RPMI8226 (cell line): ENCODE results near the gene PHAF1.
"Not testable (repeated sequence)": the region's sequence is repeated elsewhere in the genome, so short reads cannot be mapped to it uniquely, and the experiment has no call there.

Source experiments
- DNase-seq: peaks from one replicate; pipeline ENCODE4 v3.0.0-alpha.2; 2015

The PHAF1 gene

GRCh38 chr16:67105246-67105645 is 4.5 kb upstream of the PHAF1 start:
- DNase-seq: no peak

GRCh38 chr16:67105881-67106280 is 3.9 kb upstream of the PHAF1 start:
- DNase-seq: no peak

DNA sequence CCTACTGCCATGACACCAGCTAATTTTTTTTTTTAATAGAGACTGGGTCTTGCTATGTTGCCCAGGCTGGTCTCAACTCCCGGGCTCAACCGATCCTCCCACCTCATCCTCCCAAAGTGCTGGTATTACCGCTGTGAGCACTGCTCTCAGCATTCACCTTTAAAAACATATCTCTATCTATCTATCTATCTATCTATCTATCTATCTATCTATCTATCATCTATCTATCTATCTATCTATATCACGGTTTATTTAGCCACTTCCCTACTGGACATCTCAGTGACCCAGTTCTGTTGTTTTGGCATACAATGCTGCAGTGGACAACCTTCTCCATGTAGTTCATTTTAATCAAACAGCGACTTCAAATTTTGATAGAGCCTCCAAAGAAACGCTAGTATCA is 1.3 kb upstream of the PHAF1 start:
- no peak for DNase-seq

- DNase-seq: no peak
Measured at GRCh38 chr16:67108931-67109406, 772 bp upstream of the PHAF1 start.

- DNase-seq: no peak
Measured at GRCh38 chr16:67111951-67112444, 2.3 kb downstream of the PHAF1 start.

- no peak for DNase-seq
Measured at GRCh38 chr16:67112591-67113399, 3.1 kb downstream of the PHAF1 start.

DNA sequence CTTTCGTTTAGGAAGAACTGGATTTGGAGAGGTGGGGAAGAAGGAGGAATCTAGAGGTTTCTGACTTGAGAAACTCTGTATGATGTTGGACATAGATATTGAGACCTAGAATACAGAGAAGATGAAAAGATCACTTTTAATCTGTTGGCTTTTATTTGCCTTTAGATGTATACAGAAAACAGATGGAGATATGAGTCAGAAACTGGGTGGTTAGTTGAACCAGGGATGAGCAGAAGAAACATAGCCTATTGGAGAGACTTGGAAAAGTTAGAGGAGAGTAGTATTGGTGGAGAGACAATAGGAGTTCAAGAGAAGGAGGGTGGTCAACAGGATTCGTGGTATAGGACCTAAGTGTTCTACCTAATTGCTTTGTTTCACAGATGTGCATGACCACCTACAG is 5.1 kb downstream of the PHAF1 start:
- no peak for DNase-seq

DNA sequence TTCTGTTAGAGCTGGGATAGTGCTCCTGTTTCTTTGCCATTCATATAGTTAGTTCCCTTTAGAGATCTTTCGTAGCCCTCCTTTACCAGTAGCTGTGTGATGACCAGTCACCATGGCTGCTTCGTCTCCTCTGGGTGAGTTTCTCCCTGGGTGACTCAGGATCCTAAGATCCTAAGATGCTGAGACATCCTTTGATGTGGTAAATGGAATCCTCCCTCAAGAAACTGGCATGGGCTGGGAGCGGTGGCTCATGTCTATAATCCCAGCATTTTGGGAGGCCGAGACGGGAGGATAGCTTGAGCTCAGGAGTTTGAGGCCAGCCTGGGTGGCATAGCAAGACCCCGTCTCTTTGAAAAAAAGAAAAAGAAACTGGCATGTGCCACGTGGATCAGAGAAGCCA is 5.9 kb downstream of the PHAF1 start:
- DNase-seq: no peak

DNA sequence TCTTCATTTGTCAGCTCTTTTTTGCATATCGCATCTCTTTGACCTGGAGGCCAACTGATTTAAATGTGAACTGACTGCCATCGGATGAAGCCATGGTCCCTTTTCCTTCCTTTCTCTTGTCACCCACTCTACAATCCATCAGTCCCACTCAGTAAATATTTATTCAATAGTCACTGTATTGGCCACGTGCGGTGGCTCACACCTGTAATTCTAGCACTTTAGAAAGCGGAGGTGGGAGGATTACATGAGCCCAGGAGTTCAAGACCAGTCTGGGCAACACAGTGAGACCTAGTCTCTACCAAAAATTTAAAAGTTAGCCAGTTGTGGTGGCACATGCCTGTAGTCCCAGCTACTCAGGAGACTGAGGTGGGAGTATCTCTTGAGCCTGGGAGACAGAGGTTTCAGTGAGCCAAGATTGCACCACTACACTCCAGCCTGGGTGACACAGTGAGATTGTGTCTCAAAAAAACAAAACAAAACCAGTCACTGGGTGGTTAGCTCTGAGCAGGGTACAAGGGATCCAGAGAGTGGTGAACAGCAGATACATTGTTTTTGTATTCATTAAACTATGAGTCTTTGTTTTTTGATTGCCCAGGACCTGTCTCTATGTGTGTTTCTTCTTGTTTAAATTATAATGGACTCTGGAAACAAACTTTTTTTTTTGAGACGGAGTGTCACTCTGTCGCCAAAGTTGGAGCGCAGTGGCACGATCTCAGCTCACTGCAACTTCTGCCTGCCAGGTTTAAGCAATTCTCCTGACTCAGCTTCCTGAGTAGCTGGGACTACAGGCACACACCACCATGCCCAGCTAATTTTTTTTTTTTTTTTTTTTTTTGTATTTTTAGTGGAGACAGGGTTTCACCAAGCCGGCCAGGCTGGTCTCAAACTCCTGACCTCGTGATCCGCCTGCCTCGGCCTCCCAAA is 6.9 kb downstream of the PHAF1 start:
- DNase-seq: no peak

GRCh38 chr16:67117716-67118115 is 8.0 kb downstream of the PHAF1 start:
- DNase-seq: no peak

GRCh38 chr16:67120025-67120424 is 10.3 kb downstream of the PHAF1 start:
- DNase-seq: no peak

- DNase-seq: not testable (repeated sequence)
Measured at GRCh38 chr16:67122799-67123198, 13.1 kb downstream of the PHAF1 start.

GRCh38 chr16:67128417-67128816 is 18.7 kb downstream of the PHAF1 start:
- DNase-seq: no peak

GRCh38 chr16:67128887-67129286 is 19.1 kb downstream of the PHAF1 start:
- no peak for DNase-seq

DNA sequence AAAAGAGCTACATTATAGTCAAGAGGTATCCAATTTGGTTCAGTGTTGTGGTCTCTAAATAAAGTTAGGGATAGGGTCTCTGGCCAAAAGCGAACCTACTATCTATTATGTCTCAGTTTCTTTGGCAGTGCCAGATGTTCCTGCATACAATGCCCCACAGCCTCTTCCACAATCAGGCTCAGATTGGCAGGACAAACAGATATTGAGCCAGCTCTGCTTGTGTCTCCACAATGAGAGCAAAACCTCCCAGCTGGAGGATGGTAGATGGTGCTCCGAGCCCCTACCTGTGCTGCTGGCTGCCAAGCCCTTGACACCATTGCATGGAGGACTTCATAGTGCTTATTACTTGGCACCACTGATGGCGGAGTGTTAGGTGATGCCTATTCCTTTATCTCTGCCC is 19.7 kb downstream of the PHAF1 start:
- DNase-seq: no peak

GRCh38 chr16:67137605-67138004 is 27.9 kb downstream of the PHAF1 start:
- DNase-seq: no peak

DNA sequence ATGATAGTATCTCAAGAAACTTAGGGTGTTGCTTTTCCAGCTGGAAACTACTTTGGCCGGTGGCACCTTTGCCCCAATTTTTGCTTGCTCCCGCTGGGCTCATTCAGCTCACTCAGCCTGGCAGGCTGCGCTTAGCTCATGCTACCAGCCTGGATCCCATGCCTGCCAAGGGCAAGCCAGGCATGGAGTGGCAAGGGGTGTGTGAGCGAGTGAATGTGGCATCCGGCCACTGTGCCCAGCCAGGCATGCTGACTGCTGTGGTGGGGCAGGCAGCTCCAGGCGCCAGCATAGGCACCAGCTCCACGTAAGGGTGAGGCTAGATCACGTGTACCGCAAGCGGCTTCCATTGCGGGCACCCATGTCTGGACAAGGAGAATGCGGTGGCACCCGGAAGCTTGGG is 31.6 kb downstream of the PHAF1 start:
- no peak for DNase-seq

GRCh38 chr16:67142342-67142741 is 32.6 kb downstream of the PHAF1 start:
- DNase-seq: no peak

- no peak for DNase-seq
Measured at GRCh38 chr16:67144943-67145342, 35.2 kb downstream of the PHAF1 start.

DNA sequence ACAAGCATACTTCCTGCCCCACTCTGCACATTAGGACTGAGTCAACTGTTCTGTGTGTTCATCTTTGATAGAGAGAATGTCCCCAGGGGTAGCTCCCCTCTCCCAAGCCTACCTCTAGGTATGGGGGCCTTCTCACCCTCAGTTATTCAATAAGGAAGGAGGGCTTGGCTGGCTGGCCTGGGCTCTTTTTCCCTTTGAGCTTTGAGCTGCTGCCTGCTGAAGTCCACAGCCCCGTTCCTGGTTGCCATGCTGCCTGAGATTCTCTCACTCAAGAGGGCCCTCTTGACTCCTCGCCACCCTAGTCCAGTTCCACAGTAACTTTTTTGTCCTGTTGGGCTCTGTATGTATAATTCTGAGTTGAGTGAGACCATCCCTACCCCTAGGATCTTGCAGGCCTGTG is 36.0 kb downstream of the PHAF1 start:
- no peak for DNase-seq

GRCh38 chr16:67146523-67147357 is 37.0 kb downstream of the PHAF1 start:
- DNase-seq: no peak

GRCh38 chr16:67147437-67148140 is 37.8 kb downstream of the PHAF1 start:
- no peak for DNase-seq
